Osteoblast (primary cell): ENCODE measurements around the gene COLGALT1. TPM values are rescaled to one million over a fixed set of nuclear protein-coding genes. Genes with fewer than 3 reads are reported as not detected.
A peak's percentile ranks its signal among the peaks of the same experiment; 100 is the strongest.
"Not testable (repeated sequence)": the region's sequence is repeated elsewhere in the genome, so short reads cannot be mapped to it uniquely, and the experiment has no call there.

ENCODE experiments used
- DNase-seq: peaks from one replicate; pipeline ENCODE4 v3.0.0; 2011; ENCODE audit warnings: low spot score, mixed read lengths; ENCODE audit not compliant: insufficient read length; ENCODE audit errors: missing footprints
- H2AFZ ChIP-seq: 2 replicates; pipeline ENCODE4 v1.6.0; 2011; ENCODE audit warnings: mild to moderate bottlenecking, low read length
- H3K27ac ChIP-seq: 2 replicates; pipeline ENCODE4 v1.5.1; 2011; ENCODE audit warnings: mild to moderate bottlenecking, low read depth, low read length, moderate library complexity
- H3K27me3 ChIP-seq: 2 replicates; pipeline ENCODE4 v1.6.0; 2012; ENCODE audit warnings: mild to moderate bottlenecking, control low read depth, inconsistent platforms, low read length, moderate library complexity; ENCODE audit not compliant: insufficient read depth
- H3K36me3 ChIP-seq: 2 replicates; pipeline ENCODE4 v1.5.1; 2011; ENCODE audit warnings: mild to moderate bottlenecking, low read length, control low read depth, moderate library complexity; ENCODE audit not compliant: insufficient read depth
- H3K4me1 ChIP-seq: 2 replicates; pipeline ENCODE4 v1.5.1; 2011; ENCODE audit warnings: mild to moderate bottlenecking, low read length, control low read depth, moderate library complexity; ENCODE audit not compliant: insufficient read depth
- H3K4me2 ChIP-seq: 2 replicates; pipeline ENCODE4 v1.6.0; 2011; ENCODE audit warnings: mild to moderate bottlenecking, low read length; ENCODE audit not compliant: insufficient read depth
- H3K4me3 ChIP-seq: fragments of 200-600 bp; sonication (generic); 3 replicates; pipeline ENCODE4 v1.5.1; 2012; ENCODE audit warnings: mild to moderate bottlenecking, low read length, inconsistent platforms; ENCODE audit not compliant: insufficient read depth
- H3K79me2 ChIP-seq: 2 replicates; pipeline ENCODE4 v1.6.0; 2012; ENCODE audit warnings: mild to moderate bottlenecking, low read length, control low read depth, inconsistent platforms; ENCODE audit not compliant: insufficient read depth
- H3K9me3 ChIP-seq: 2 replicates; pipeline ENCODE4 v1.5.1; 2011; ENCODE audit warnings: low read depth, low read length, control low read depth
- H4K20me1 ChIP-seq: 2 replicates; pipeline ENCODE4 v1.6.0; 2012; ENCODE audit warnings: mild to moderate bottlenecking, low read length, control low read depth; ENCODE audit not compliant: insufficient read depth
- CTCF ChIP-seq: IDR thresholded peaks from 2 replicates; pipeline ENCODE4 v1.5.1; 2011; ENCODE audit warnings: mild to moderate bottlenecking, low read depth, low read length, moderate library complexity; ENCODE audit errors: extremely low read depth
- total RNA-seq: library from RNA; depleted of rRNA; stranded (reverse); fragments of >200 nt; gene quantifications from 2 replicates; pipeline ENCODE4 v1.2.3, GENCODE V29; 2012

The COLGALT1 gene
- total RNA-seq, 1 donor: 108 TPM

GRCh38 chr19:17511724-17512573 is 43.5 kb upstream of the COLGALT1 start:
- H2AFZ ChIP-seq: peak overlapping the region; percentile 80
- H3K4me2 ChIP-seq: peak overlapping the region; percentile 92
- peak overlapping the region; percentile 89 for H3K27ac ChIP-seq
- H3K36me3 ChIP-seq: peaks cover 6% of the 10 kb centered on the region
- H3K4me3 ChIP-seq: peak overlapping the region; percentile 84
- peaks cover 12% of the 10 kb centered on the region for H4K20me1 ChIP-seq
- peaks cover 32% of the 10 kb centered on the region for H3K4me1 ChIP-seq
- H3K79me2 ChIP-seq: peaks cover 53% of the 10 kb centered on the region
- H3K9me3 ChIP-seq: no peaks in the 10 kb centered on the region
- TF ChIP-seq CTCF: no peak
- DNase-seq: peak; percentile 94
- no peaks in the 10 kb centered on the region for H3K27me3 ChIP-seq

- peak overlapping the region; percentile 80 for H2AFZ ChIP-seq
- no peaks in the 10 kb centered on the region for H3K27me3 ChIP-seq
- TF ChIP-seq CTCF: no peak
- peak overlapping the region; percentile 92 for H3K4me2 ChIP-seq
- peaks cover 32% of the 10 kb centered on the region for H3K4me1 ChIP-seq
- H3K36me3 ChIP-seq: peaks cover 12% of the 10 kb centered on the region
- H3K4me3 ChIP-seq: peak overlapping the region; percentile 84
- H4K20me1 ChIP-seq: peaks cover 12% of the 10 kb centered on the region
- peaks cover 5% of the 10 kb centered on the region for H3K9me3 ChIP-seq
- H3K27ac ChIP-seq: peak overlapping the region; percentile 89
- DNase-seq: peak; percentile 46
- peaks cover 51% of the 10 kb centered on the region for H3K79me2 ChIP-seq
Observed at GRCh38 chr19:17512574-17512939, 42.9 kb upstream of the COLGALT1 start.

GRCh38 chr19:17515408-17516149 is 39.9 kb upstream of the COLGALT1 start:
- no peaks in the 10 kb centered on the region for H3K27me3 ChIP-seq
- H3K79me2 ChIP-seq: peaks cover 30% of the 10 kb centered on the region
- no peak overlapping the region for H2AFZ ChIP-seq
- H3K4me1 ChIP-seq: peaks cover 15% of the 10 kb centered on the region
- DNase-seq: peak; percentile 69
- no peak overlapping the region for H3K27ac ChIP-seq
- H3K36me3 ChIP-seq: peaks cover 20% of the 10 kb centered on the region
- peaks cover 12% of the 10 kb centered on the region for H4K20me1 ChIP-seq
- no peak for TF ChIP-seq CTCF
- no peak overlapping the region for H3K4me3 ChIP-seq
- H3K4me2 ChIP-seq: no peak overlapping the region
- peaks cover 8% of the 10 kb centered on the region for H3K9me3 ChIP-seq

- Histone ChIP-seq H3K27ac (no peak overlapping the region), H3K4me3 (no peak overlapping the region), H3K9me3 (peaks cover 8% of the 10 kb centered on the region), H3K27me3 (no peaks in the 10 kb centered on the region), H3K36me3 (peaks cover 20% of the 10 kb centered on the region), H3K4me1 (peaks cover 10% of the 10 kb centered on the region), H3K79me2 (peaks cover 17% of the 10 kb centered on the region), H2AFZ (no peak overlapping the region), H3K4me2 (no peak overlapping the region), H4K20me1 (peaks cover 12% of the 10 kb centered on the region)
- TF ChIP-seq CTCF: no peak
- no peak for DNase-seq
Observed at GRCh38 chr19:17517898-17518297, 37.6 kb upstream of the COLGALT1 start.

GRCh38 chr19:17518654-17519053 is 36.8 kb upstream of the COLGALT1 start:
- H3K4me1 ChIP-seq, H3K27me3 ChIP-seq, H2AFZ ChIP-seq, H3K4me2 ChIP-seq, DNase-seq, H3K9me3 ChIP-seq, H3K4me3 ChIP-seq, H3K27ac ChIP-seq: not testable (repeated sequence)
- Histone ChIP-seq H3K36me3 (peaks cover 20% of the 10 kb centered on the region), H4K20me1 (peaks cover 12% of the 10 kb centered on the region), H3K79me2 (peaks cover 14% of the 10 kb centered on the region)
